HEK293 (cell line): ENCODE results near the gene CYTH4.
"Not testable (repeated sequence)": the region's sequence is repeated elsewhere in the genome, so short reads cannot be mapped to it uniquely, and the experiment has no call there.

ENCODE experiments used
- CTCF ChIA-PET: fragments of 350-600 bp; formaldehyde crosslinking; extraction: SDS; loops from one replicate; lab custom pipeline; 2021; ENCODE audit warnings: antibody characterized with exemption; lab: Yijun Ruan, JAX
- POLR2A ChIA-PET: fragments of 300-600 bp; formaldehyde crosslinking; extraction: SDS; loops from one replicate; lab custom pipeline; 2020; ENCODE audit warnings: antibody characterized with exemption, inconsistent platforms; lab: Yijun Ruan, JAX
- H3K27ac ChIP-seq: fragments of 200-500 bp; sonication (Bioruptor generic); 2 replicates; pipeline ENCODE4 v1.5.1; 2014; ENCODE audit warnings: low read depth, low read length, control low read depth, inconsistent platforms; ENCODE audit errors: extremely low read depth
- H3K36me3 ChIP-seq, 2 experiments: fragments of 200-500 bp in 1 of 2; sonication (Bioruptor generic) in 1 of 2; 1 replicate in 1 of 2; 2 replicates in 1 of 2; pipeline ENCODE4 v1.5.1; 2014 to 2017; ENCODE audit warnings: inconsistent platforms in 2 of 2, low read length in 2 of 2; ENCODE audit not compliant: control insufficient read depth in 2 of 2, insufficient read depth in 1 of 2
- H3K4me1 ChIP-seq: fragments of 200-500 bp; sonication (Bioruptor generic); 2 replicates; pipeline ENCODE4 v1.5.1; 2014; ENCODE audit warnings: mild to moderate bottlenecking, low read length, inconsistent platforms; ENCODE audit not compliant: control insufficient read depth, insufficient read depth
- H3K4me3 ChIP-seq: 2 replicates; pipeline ENCODE4 v1.5.1; 2011; ENCODE audit warnings: low read depth, mild to moderate bottlenecking, control low read depth, low read length, moderate library complexity
- H3K9me3 ChIP-seq: fragments of 200-500 bp; sonication (Bioruptor generic); 2 replicates; pipeline ENCODE4 v1.5.1; 2014; ENCODE audit warnings: low read depth, low read length, inconsistent platforms; ENCODE audit not compliant: control insufficient read depth, insufficient read depth
- GLI4 ChIP-seq: fragments of 450-650 bp; formaldehyde crosslinking; IDR thresholded peaks from 2 replicates; pipeline ENCODE4 v1.5.1; 2016; ENCODE audit warnings: missing biosample characterization, missing genetic modification characterization
- PRDM1 ChIP-seq: fragments of 450-650 bp; formaldehyde crosslinking; IDR thresholded peaks from 2 replicates; pipeline ENCODE4; 2016; ENCODE audit warnings: missing biosample characterization, missing genetic modification characterization
- PRDM6 ChIP-seq: fragments of 450-650 bp; formaldehyde crosslinking; IDR thresholded peaks from 2 replicates; pipeline ENCODE4 v1.5.1; 2017; ENCODE audit warnings: missing biosample characterization, missing genetic modification characterization
- SP2 ChIP-seq: fragments of 450-650 bp; formaldehyde crosslinking; IDR thresholded peaks from 2 replicates; pipeline ENCODE4 v1.5.1; 2016; ENCODE audit warnings: missing biosample characterization, missing genetic modification characterization
- SP7 ChIP-seq: fragments of 450-650 bp; formaldehyde crosslinking; IDR thresholded peaks from 2 replicates; pipeline ENCODE4 v1.5.1; 2016; ENCODE audit warnings: missing biosample characterization, missing genetic modification characterization
- TRIM28 ChIP-seq: IDR thresholded peaks from 2 replicates; pipeline ENCODE4 v1.6.1; 2011; ENCODE audit warnings: low read length, control low read depth, borderline replicate concordance
- ZBTB21 ChIP-seq: fragments of 450-650 bp; formaldehyde crosslinking; IDR thresholded peaks from 2 replicates; pipeline ENCODE4 v1.5.1; 2017; ENCODE audit warnings: missing biosample characterization, missing genetic modification characterization
- ZBTB26 ChIP-seq: fragments of 450-650 bp; formaldehyde crosslinking; optimal IDR thresholded peaks from 2 replicates; pipeline ENCODE3; 2016; ENCODE audit warnings: missing biosample characterization, mild to moderate bottlenecking, missing genetic modification characterization
- ZNF112 ChIP-seq: fragments of 450-650 bp; formaldehyde crosslinking; IDR thresholded peaks from 2 replicates; pipeline ENCODE4 v1.5.0; 2017; ENCODE audit warnings: missing biosample characterization, missing genetic modification characterization
- ZNF214 ChIP-seq: fragments of 450-650 bp; formaldehyde crosslinking; IDR thresholded peaks from 2 replicates; pipeline ENCODE4 v1.5.1; 2017; ENCODE audit warnings: missing biosample characterization, mild to moderate bottlenecking, missing genetic modification characterization, borderline replicate concordance
- ZNF302 ChIP-seq: fragments of 450-650 bp; formaldehyde crosslinking; IDR thresholded peaks from 2 replicates; pipeline ENCODE4 v1.5.1; 2016; ENCODE audit warnings: missing biosample characterization, missing genetic modification characterization, low read depth
- ZNF335 ChIP-seq: fragments of 450-650 bp; formaldehyde crosslinking; conservative IDR thresholded peaks from 2 replicates; pipeline ENCODE4 v1.5.1; 2016; ENCODE audit warnings: missing biosample characterization, missing genetic modification characterization
- ZNF391 ChIP-seq: fragments of 450-650 bp; formaldehyde crosslinking; IDR thresholded peaks from 2 replicates; pipeline ENCODE4 v1.5.1; 2016; ENCODE audit warnings: low read depth, missing biosample characterization, missing genetic modification characterization, borderline replicate concordance
- ZNF394 ChIP-seq: fragments of 450-650 bp; formaldehyde crosslinking; IDR thresholded peaks from 2 replicates; pipeline ENCODE4 v1.5.1; 2016; ENCODE audit warnings: missing biosample characterization, missing genetic modification characterization, mild to moderate bottlenecking, moderate library complexity, borderline replicate concordance
- ZNF433 ChIP-seq: fragments of 450-650 bp; formaldehyde crosslinking; IDR thresholded peaks from 2 replicates; pipeline ENCODE4 v1.5.1; 2016; ENCODE audit warnings: missing biosample characterization, missing genetic modification characterization, low read depth
- ZNF488 ChIP-seq: fragments of 450-650 bp; formaldehyde crosslinking; IDR thresholded peaks from 2 replicates; pipeline ENCODE4 v1.5.1; 2016; ENCODE audit warnings: missing biosample characterization, missing genetic modification characterization
- ZNF555 ChIP-seq: fragments of 450-650 bp; formaldehyde crosslinking; conservative IDR thresholded peaks from 2 replicates; pipeline ENCODE4 v1.5.1; 2017; ENCODE audit warnings: missing biosample characterization, mild to moderate bottlenecking, missing genetic modification characterization, inconsistent platforms
- ZNF777 ChIP-seq: fragments of 450-650 bp; formaldehyde crosslinking; IDR thresholded peaks from 2 replicates; pipeline ENCODE4 v1.5.1; 2017; ENCODE audit warnings: missing biosample characterization, missing genetic modification characterization, borderline replicate concordance

CYTH4 gene

DNA sequence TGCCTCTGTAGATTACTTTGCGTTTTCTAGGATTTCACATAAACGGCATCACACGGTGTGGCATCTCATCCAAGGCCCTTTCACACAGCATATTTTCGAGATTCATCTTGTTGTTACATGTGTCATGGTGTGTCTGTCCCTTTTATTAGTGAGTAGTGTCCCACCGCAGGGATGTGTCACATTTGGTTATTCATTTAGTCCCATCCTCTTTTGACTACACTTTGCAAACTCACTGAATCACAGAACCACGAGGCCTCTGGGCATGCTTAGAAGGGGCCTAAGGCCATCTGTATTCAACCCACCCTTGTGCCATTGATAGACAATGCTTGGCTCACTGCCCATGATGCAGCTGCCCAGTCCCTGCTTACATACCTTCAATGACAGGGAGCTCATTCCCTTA lies 34.1 kb upstream of the CYTH4 start:
- no peaks in the 10 kb centered on the region for H3K4me1 ChIP-seq
- ChIA-PET CTCF (interaction anchor here (0.7 to 2.2 kb wide), 4 partner anchors 13 to 250 kb away, joined by 3 to 9 read pairs (median 3); no protein-coding TSS in a partner anchor), POLR2A (no interaction called here)
- no peak for TF ChIP-seq SP7 (tag by site-specific recombination)
- no peak for TF ChIP-seq ZNF777 (tag by site-specific recombination)
- TF ChIP-seq ZBTB26 = no peak
- TF ChIP-seq PRDM6 (tag by site-specific recombination) = no peak
- no peak for TF ChIP-seq ZBTB21 (tag by site-specific recombination)
- no peak for TF ChIP-seq PRDM1
- no peak for TF ChIP-seq ZNF335 (tag by site-specific recombination)
- no peak for TF ChIP-seq SP2
- TF ChIP-seq ZNF555 (tag by site-specific recombination) = no peak
- no peak for TF ChIP-seq ZNF433
- no peak for TF ChIP-seq ZNF302 (tag by site-specific recombination)
- no peak for TF ChIP-seq ZNF112
- TF ChIP-seq TRIM28 = no peak
- no peak for TF ChIP-seq ZNF214 (tag by site-specific recombination)
- no peak for TF ChIP-seq GLI4 (tag by site-specific recombination)
- TF ChIP-seq ZNF394 (tag by site-specific recombination) = no peak
- no peak for TF ChIP-seq ZNF391 (tag by site-specific recombination)
- H3K4me3 ChIP-seq = no peak overlapping the region
- no peaks in the 10 kb centered on the region for H3K9me3 ChIP-seq
- no peaks in the 10 kb centered on the region for H3K36me3 ChIP-seq
- no peak overlapping the region for H3K27ac ChIP-seq

DNA sequence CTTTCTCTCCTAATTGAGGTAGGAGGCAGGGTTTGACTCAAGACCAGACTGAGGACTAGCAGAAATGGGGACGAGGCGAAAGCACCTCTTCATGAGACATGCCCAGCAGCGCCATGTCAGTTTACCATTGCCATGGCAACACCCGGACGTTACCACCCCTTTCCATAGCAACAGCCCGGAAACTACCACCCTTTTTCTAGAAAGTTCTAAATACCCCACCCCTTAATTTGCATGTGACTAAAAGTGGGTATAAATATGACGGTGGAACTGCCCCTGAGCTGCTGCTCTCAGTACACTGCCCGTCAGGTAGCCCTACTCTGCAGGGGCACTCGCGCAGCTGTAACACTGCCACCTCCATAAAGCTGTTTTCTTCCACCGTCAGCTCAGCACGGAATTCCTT lies 32.3 kb upstream of the CYTH4 start:
- Histone ChIP-seq H3K27ac (no peak overlapping the region), H3K9me3 (no peaks in the 10 kb centered on the region), H3K4me1 (no peaks in the 10 kb centered on the region; the same call in 1 of the 2 replicates), H3K4me3 (no peak overlapping the region), H3K36me3 (no peaks in the 10 kb centered on the region)
- TF ChIP-seq ZNF488 (tag by site-specific recombination) = no peak
- ChIA-PET POLR2A (no interaction called here), CTCF (interaction anchor here (0.6 to 3.9 kb wide), 2 partner anchors 10 to 86 kb away, joined by 3 to 31 read pairs; no protein-coding TSS in a partner anchor)

GRCh38 chr22:37251836-37252235 lies 30.5 kb upstream of the CYTH4 start:
- H3K4me1 ChIP-seq, H3K36me3 ChIP-seq, H3K4me3 ChIP-seq, H3K27ac ChIP-seq, H3K9me3 ChIP-seq: not testable (repeated sequence)
- CTCF ChIA-PET = interaction anchor here (1.1 to 3.9 kb wide), 4 partner anchors 9 to 52 kb away, joined by 3 to 31 read pairs (median 6); no protein-coding TSS in a partner anchor
- POLR2A ChIA-PET = interaction anchor here (0.7 kb wide), 1 partner anchor 257 kb away, joined by 7 read pairs; no protein-coding TSS in a partner anchor
